ENCODE measurements around the gene B4GALT3. TPM values are rescaled to one million over a fixed set of nuclear protein-coding genes. Genes with fewer than 3 reads are reported as not detected.
A peak's percentile ranks its signal among the peaks of the same experiment; 100 is the strongest.

The B4GALT3 gene
- total RNA-seq, 2 experiments from 2014 or later: 36.2 to 41.7 TPM

- Histone ChIP-seq H3K4me1 (ENCODE audit: insufficient read depth, low read length, poor library complexity, severe bottlenecking) (peaks cover 24% of the 10 kb centered on the region), H3K4me2 (ENCODE audit: low read length) (peak overlapping the region; percentile 85), H3K79me2 (ENCODE audit: insufficient read depth, low read depth, low read length) (peaks cover 28% of the 10 kb centered on the region; the same call in 1 of the 2 replicates), H2AFZ (ENCODE audit: low read length) (no peak overlapping the region), H3K36me3 (ENCODE audit: insufficient read depth, low read length) (peaks cover 53% of the 10 kb centered on the region), H3K9me3 (ENCODE audit: low read length) (no peaks in the 10 kb centered on the region), H3K27ac (ENCODE audit: low read depth, low read length, poor library complexity, severe bottlenecking) (no peak overlapping the region), H3K4me3 (ENCODE audit: low read depth, low read length, poor library complexity, severe bottlenecking) (no peak overlapping the region), H4K20me1 (ENCODE audit: insufficient read depth, low read length) (no peaks in the 10 kb centered on the region), H3K9me2 (ENCODE audit: insufficient read depth, low read length) (no peaks in the 10 kb centered on the region)
- no peak for TF ChIP-seq CTCF (conservative IDR thresholded peaks at IDR 0.05; ENCODE audit: low read length)
- DNase-seq (ENCODE audit: low spot score): no peak
- no TSS peak for BruUV-seq (replicated peaks)
- ChIA-PET CTCF (ENCODE audit: unreplicated experiment) (no interaction called here), POLR2A (no interaction called here)
- intact Hi-C loops (cut with micrococcal nuclease; ENCODE audit: unreplicated experiment): no loop called here
Measured at GRCh38 chr1:161130266-161130665, 47.0 kb downstream of the B4GALT3 start.

GRCh38 chr1:161128591-161129420 lies 48.5 kb downstream of the B4GALT3 start:
- intact Hi-C loops (cut with micrococcal nuclease; ENCODE audit: unreplicated experiment): no loop called here
- POLR2A ChIA-PET: interaction anchor here (0.6 kb wide), 1 partner anchor 103 kb away, joined by 5 read pairs; no protein-coding TSS in a partner anchor

More at GRCh38 chr1:161128591-161129420, 48.5 kb downstream of the B4GALT3 start:
- no TSS peak for BruUV-seq (replicated peaks)
- H3K27ac ChIP-seq (ENCODE audit: low read depth, low read length, poor library complexity, severe bottlenecking): no peak overlapping the region
- no peaks in the 10 kb centered on the region for H4K20me1 ChIP-seq (ENCODE audit: insufficient read depth, low read length)
- TF ChIP-seq CTCF (conservative IDR thresholded peaks at IDR 0.05; ENCODE audit: low read length): no peak
- TF ChIP-seq EZH2phosphoT487 (IDR thresholded peaks at IDR 0.05; ENCODE audit: borderline replicate concordance, low read depth, low read length): no peak
- no peak for DNase-seq (ENCODE audit: low spot score)
- peaks cover 26% of the 10 kb centered on the region; the same call in 1 of the 2 replicates for H3K79me2 ChIP-seq (ENCODE audit: insufficient read depth, low read depth, low read length)
- H3K9me3 ChIP-seq (ENCODE audit: low read length): no peaks in the 10 kb centered on the region
- no peak overlapping the region for H3K4me3 ChIP-seq (ENCODE audit: low read depth, low read length, poor library complexity, severe bottlenecking)
- CTCF ChIA-PET (ENCODE audit: unreplicated experiment): interaction anchor here (0.9 kb wide), 1 partner anchor 127 kb away, joined by 4 read pairs; no protein-coding TSS in a partner anchor
- peaks cover 68% of the 10 kb centered on the region for H3K36me3 ChIP-seq (ENCODE audit: insufficient read depth, low read length)
- H3K4me1 ChIP-seq (ENCODE audit: insufficient read depth, low read length, poor library complexity, severe bottlenecking): peaks cover 23% of the 10 kb centered on the region
- H3K9me2 ChIP-seq (ENCODE audit: insufficient read depth, low read length): no peaks in the 10 kb centered on the region
- H3K4me2 ChIP-seq (ENCODE audit: low read length): no peak overlapping the region
- H2AFZ ChIP-seq (ENCODE audit: low read length): no peak overlapping the region

Data from OCI-LY7 (cell line).